GM19467 (cell line): ENCODE results near the gene PUSL1.

ENCODE experiments used
- ATAC-seq: cut with Tn5 transposase; IDR thresholded peaks from one replicate; pipeline ENCODE4 v1.9.1; 2021; ENCODE audit warnings: mild to moderate bottlenecking, moderate library complexity; ENCODE audit not compliant: unreplicated experiment

Gene PUSL1

DNA sequence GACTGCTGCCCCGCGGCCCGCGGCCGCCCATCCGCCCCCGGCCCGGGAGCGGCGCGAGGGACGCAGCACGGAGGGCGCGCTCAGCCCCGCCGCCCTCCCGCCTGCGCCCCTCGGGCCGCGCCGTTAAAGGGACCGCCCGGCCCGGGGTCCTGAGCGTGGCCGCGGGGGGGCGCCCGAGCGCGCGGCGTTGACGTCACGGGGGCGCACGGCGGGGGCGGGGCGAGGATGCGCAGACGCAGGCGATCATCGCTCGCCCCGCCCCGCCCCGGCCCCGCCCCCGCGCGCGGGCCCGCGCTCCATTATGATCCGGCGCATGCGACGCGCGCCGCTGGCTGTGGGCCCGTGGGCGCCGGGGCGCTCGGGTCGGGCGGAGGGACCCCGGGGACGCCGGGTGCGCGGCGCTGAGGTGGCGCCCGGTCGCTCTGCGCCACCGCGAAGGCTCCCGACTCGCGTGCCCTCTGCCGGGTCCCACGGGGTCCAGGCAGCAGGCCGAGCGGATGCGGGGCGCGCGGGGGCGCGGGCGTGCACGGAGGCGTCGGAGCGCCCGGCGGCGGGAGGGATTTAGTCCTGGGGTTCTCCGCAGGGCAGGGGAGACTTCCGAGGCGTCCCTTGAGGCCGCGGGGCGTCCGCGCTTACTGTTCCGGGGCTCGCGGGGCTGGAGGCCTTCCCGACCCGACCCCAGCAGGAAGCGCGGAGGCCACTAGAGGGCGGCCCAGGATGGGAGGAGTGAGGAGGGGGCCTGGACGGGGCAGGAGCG is 41.0 kb downstream of the PUSL1 start, which contains the start of gene DVL1:
DVL1 (minus strand) TSS at position 163 of the 757 bp plus-strand sequence. CDS start 353 bp downstream, outside the sequence.
- ATAC-seq: peak; percentile 47

DNA sequence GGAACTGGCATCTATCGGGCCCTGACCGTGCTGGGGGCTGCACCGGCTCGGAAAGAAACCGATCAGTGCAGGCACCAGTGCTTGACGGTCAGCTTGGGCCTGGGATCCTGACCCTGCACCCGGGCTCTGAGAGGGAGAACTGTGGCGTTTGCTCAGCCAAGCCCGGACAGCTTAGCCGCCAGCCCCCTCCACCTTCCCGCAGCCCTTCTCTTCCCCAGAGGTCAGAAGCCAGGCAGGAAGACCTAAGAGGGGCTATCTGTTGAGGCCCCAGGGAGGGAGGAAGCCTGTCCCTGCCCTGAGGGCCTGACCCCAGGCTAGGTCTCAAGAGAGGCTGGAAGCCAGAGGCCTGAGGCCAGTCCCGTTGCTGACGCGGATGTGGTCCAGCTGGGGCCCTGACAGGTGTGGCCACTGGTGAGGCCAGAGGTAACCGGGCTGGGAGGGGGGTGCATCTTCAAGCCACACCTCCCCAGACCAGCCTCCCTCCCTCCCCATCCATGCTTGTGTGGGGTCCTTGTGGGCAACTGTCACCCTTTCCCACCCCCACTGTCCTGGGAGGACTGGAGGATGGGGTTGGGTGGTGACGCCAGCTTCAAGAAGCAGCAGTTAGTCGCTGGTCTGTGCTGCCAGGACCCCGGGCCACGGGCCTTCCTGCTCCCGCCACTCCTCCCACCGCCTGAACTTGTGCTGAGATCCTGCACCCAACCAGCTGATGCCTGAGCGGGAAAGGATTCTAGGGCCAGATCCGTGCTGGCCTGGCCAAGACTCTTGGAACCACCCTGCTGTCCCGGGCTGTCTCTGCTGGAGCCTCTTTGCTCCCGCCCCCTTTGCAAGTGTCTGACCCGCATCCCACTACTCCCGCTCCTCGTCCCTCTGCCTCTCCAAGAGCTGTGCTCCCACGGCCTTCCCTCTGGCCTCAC is 43.4 kb downstream of the PUSL1 start:
- no peak for ATAC-seq

DNA sequence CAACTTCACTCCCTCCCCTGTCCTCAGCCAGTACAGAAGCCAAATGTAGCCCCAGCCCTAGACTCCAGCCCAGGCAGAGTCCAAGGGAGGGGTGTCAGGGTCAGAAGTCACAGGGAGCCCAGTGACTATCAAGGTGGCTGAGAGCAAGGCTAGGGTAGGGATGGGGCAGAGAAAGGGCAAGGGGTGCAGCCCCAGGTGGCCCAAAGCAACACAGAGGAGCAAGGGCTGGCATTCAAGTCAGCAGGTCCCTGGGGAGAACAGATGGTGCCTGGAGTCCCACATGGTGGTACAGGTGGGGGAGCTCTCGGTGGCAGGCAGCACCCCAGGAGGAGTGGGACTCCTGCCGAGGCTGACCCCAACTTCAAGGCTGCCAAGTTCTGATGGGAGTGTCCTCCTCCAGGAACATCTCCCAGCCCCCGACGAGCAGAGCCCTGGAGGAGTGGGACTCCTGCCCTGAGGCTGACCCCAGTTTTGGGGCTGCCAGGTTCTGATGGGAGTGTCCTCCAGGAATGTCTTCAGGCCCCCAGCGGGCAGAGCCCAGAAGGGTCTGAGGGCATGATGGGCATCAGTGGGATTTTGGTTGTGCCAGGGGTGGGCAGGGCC is 44.5 kb downstream of the PUSL1 start:
- ATAC-seq: no peak

DNA sequence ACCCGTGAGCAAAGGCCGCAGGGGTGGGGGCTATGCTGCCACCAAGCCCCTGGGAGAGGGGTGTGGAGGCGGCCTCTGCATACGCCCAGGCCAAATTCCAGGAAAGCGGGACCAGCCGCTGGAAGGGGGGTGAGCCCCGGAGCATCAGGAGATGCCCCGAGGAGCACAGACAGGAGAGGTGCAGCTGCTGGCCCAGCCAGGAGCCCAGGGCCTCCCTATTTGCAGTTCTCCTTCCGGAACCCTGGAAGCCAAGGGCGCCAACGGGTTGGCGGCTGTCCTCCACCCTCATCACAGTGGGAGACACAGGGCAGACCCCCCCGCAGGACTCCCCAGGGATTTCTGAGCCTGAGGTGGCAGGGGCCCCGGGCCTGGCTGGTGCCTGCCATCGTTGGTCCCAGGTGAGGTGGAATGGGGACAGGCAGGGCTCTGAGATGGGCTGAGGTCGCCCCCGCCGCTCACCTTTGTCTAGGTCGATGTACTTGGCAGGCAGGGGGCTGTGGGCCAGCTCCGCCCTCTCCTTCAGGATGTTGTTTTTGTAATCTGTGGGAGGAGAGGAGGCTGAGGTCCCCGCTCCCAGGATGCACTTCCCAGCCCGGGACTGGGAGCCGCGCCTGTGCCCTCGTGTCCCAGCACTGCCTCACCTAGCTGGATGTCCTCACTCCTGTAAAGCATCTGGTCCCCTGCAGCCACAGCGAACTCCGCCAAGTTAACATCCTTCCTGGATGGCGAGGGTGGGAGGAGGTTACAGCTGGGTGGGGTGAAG is 45.2 kb downstream of the PUSL1 start:
- no peak for ATAC-seq

DNA sequence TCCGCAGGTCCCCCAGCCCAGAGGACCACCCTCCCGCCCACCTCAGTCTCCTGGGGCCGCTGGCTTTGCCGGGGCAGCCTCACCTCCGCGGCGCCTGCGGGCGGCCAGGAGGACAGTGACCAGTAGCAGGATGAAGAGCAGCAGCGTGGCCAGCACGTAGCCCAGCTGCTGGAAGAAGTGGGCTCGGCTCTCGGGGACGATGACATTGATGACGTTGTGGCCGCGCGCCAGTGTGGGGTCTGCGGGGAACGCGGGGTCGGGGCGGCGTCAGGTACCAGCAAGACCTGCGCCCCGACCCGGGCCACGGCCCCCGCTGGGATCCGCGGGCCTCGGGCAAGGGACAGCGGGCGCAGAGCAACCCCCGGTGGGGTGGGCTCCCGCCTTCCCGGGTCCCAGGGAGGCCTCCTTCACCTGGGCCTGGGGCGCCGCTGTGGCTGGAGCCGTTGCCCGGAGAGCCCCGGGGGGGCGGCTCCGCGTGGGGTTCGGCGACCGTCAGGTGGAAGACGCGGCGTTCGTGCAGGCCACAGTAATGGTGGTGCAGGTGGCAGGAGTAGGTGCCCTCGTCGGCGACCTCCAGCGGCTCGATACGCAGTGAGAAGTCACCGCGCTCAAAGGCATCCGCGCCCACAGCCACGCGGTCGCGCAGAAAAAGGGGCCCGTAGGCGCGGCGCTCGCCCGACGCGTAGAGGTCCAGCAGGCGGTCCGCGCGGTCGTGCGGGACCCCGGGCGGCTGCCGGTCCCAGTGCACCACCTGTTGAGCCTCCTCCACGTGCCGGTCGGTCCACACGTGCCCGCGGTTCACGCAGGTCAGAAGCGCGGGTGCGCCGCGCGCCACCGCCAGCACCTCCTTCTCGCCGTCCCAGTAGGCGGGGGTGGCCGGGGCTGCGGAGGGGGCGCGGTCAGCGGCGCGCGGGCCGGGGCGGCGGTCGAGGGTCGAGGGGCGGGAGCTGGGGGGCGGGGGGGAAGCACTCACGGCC is 46.2 kb downstream of the PUSL1 start:
- no peak for ATAC-seq

DNA sequence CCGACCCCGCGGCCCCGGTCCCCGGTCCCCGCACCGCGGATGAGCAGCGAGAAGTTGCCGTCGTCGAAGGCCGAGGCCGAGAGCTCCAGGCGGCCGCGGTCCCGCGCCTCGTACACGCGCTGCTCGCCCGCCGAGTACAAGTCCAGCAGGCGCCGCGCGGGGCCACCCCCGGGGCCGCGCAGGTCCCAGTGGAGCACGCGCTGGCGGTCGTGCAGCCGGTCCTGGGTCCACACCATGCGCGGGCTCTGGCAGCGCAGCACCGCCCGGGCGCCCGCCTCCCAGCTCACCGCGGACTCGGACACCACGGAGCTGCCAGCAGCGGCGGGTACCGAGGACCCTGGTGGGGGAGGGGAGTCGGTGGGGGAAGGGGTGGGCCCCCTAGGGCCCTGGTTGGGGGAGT is 47.0 kb downstream of the PUSL1 start:
- no peak for ATAC-seq

DNA sequence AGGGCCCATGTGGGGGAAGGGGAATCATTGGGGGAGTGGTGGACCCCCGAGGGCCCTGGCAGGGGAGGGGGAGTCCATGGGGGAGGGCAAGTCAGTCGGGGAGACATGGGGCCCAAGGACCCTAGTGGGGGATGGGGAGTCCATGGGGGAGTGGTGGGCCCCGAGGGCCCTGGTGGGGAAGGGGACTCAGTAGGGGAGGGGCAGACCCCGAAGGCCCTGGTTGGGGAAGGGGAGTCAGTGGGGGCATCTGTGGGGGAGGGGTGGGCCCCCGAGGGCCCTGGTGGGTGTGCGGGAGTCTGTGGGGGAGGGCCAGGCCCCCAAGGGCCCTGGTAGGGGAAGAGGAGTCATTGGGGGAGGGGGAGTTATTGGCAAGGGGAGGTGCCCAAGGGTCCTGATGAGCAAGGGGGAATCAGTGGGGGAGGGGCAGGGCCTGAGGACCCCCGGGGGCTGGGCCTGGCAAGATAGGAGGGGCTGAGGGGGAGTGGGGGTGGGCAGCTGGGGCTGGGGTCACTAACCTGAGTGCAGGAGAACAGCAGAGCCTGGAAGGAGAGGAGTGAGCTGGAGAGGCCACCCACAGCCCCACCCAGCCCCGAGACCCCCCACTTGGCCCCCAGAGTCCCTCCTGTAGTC is 47.9 kb downstream of the PUSL1 start:
- no peak for ATAC-seq

DNA sequence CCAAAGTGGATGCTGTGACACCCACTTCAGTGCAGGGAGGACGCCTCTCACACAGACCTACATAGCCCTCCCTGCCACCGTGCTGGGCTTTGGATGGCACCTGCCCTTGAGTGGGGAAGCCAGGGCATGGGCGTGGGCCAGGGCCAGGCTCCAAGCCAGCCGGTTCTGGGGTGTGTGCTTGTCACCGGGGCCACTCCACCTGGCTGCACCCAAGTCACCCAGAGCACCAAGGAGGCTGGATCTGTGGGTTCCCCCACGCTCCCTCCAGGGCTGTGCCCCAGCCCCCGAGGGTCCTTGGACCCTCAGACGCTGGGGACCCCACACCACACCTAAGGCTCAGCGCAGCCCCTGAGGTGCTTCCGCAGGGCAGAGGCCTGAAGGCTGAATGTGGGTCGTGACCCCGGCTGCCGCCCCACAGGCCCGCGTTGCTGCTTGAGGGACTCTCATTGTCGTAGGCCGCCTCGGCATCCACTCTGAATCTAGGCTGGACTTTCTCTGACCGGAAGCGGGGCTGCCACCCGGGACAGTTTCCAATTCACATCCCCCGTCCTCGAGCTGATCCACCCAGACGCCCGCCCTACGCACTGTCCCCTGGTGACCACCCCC is 48.5 kb downstream of the PUSL1 start:
- ATAC-seq: no peak

DNA sequence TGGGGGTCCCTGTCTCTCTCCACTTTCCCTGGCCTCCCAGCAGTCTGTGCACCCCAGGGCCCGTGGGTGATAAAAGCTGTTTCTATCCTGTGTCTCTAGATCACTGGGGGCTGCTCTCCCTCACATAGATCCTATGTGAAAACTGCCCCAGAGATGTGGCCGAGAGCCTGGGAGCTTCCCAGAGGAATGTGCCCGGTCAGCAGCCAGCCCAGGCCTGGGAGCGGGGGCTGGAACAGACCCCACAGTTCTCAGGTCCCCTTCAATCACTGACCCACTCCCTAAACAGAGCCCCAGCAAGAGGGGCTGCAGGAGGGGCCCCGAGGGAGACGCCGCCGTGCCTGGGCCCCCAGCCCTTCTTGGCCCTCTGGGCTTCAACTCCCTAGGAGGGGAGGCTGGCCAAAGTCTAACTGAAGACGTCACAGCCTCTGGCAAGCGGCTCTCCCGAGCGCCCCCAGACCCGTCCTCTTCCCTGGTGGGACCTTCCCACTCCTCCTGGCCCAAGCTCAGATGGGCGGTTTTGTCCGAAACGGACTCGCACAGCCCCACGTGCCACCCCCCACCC is 49.6 kb downstream of the PUSL1 start:
- no peak for ATAC-seq

DNA sequence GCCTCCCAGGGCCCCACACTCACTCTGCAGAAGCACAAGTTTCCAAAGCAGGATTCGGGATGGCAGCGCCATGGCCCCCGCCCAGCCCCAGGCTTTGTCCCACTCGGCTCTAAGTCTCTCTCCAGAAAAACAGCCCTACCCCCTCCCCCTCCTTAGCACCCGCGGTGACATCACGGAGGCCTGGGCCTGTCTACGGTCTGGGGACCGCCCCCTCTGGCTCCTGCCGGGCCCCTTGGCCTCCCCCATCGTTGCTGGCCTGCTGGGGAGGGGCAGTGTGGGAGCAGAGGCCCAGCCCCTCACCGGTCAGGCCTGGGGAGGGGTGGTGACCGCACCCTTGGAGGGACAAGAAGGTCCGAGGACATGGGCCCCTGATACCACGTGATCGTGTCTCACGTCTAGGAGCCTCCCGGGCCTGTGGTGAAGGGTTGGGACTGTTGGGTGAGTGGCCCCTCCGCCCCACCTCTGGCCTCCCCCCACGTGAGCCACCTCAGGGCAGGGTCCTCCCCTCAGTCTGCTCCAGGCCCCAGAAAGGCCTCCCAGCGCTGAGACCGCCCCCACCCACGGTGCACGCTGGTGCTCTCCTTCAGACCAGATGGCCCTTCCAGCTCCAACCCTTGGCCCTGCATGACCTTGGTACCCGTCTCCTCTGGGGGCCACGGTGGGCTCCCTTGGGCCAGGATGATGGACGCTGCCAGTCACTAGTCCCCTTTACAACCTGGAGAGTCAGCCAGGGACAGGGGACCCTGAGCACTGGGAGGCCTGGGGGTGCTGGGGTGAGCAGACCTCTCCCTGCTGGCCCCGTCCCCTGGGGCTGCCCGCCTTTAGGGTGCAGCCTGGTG is 50.3 kb downstream of the PUSL1 start, which contains the start of gene MXRA8:
MXRA8 (minus strand) TSS at position 123 of the 839 bp plus-strand sequence; CDS start at position 72, 51 bp downstream.
- ATAC-seq: no peak

DNA sequence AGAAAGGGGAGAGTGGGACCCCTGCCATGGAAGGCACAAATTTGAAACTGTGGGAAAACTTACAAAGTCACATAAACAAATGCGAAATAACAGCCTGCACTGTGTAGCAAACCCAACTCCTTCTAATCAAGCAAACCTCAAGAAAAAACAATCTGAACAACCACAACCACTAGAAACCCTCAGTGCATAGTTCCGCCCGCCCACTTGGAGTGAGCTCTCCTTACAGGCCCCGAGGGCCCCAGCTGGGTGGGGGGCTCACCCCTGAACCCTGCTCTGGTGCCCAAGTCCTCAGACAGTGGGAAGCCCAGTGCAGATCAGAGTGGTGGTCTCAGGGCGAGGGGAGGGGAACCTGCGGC is 50.9 kb downstream of the PUSL1 start:
- no peak for ATAC-seq

DNA sequence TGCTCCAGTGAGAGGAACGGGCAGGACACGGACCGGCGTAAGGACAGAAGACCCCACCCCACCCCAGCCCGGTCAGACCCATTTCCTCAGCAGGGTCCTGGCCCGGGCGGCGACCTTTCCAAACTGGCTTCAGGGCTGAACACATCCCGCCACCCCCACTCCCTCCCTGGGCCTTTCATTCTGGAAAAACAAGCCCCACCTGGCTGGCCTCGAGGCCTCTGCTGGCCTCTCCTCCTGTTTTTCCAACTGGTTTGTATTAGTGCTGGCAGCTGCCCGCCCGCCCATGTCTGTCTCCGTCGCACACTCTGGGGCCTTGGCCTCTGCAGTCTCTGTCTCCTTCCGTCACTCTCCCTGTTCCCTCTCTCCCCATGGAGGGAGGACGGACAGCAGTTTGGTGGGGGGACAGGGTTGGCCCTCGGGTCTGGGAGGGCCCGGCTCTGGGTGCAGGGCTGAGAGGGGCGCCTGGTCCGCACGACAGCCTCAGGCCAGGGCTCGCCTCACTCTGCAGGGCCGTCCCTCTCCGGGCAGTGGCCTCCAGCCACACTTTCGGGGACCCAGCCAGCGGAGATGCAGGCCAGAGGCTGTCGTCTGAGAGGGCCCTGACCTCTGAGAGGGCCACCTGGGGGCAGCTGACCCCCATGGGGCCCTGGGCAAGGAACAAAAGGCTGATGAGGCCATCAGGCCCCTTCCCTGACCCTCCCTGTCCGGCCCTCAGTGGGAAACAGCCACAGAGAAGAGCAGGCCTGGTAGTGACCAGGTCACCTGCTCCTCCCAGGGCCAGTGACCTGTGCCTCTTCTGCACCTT is 51.5 kb downstream of the PUSL1 start:
- ATAC-seq: no peak

DNA sequence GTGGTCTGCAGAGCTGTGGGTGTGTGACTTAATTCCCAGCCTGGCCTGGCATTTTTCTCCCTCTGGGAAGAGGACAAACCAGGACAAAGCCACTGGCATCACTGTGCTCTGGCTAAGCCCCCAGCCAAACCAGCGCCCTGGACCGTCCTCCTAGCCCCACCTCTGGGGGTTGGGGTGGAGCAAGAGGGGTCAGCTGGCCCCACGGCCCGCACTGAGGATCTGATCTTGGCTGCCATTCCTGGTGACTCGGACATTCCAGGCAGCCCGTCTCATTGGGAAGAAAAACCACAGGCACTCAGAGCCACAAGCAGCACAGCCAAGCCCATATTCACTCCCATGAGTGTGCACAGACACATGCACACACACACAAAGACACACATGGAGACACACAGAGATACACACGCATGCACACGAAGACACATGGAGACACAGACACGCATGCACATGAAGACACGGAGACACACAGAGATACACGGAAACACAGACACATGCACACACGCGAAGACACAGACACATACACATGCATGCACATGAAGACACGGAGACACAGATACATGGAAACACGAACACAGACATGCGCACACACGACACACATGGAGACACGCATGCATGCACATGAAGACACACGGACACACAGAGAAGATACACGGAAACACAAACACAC is 52.2 kb downstream of the PUSL1 start:
- no peak for ATAC-seq
